Neural cell (in vitro differentiated cells): ENCODE data around the gene TNFSF15. TPM values are rescaled to one million over a fixed set of nuclear protein-coding genes. Genes with fewer than 3 reads are reported as not detected.

ENCODE experiments used
- H2AFZ ChIP-seq: fragments of 200-600, 300-800 bp; sonication (generic), shearing (Covaris generic); 2 replicates; pipeline ENCODE4 v1.6.0; 2014; ENCODE audit warnings: low read depth, mild to moderate bottlenecking, antibody characterized with exemption, low read length, moderate library complexity
- H3F3A ChIP-seq: fragments of 200-600 bp; shearing (Covaris generic); 2 replicates; pipeline ENCODE4 v1.6.1; 2016; ENCODE audit warnings: mild to moderate bottlenecking, moderate library complexity, mixed read lengths, antibody characterized with exemption, low read length; ENCODE audit not compliant: insufficient read depth, poor library complexity, severe bottlenecking
- H3K27ac ChIP-seq: fragments of 200-600, 300-800 bp; sonication (generic), shearing (Covaris generic); 2 replicates; pipeline ENCODE4 v1.5.1; 2014; ENCODE audit warnings: mild to moderate bottlenecking, low read length, moderate library complexity
- H3K27me3 ChIP-seq: fragments of 300-800, 200-600 bp; sonication (generic), shearing (Covaris generic); 2 replicates; pipeline ENCODE4 v1.6.0; 2014; ENCODE audit warnings: mild to moderate bottlenecking, low read depth, low read length, moderate library complexity; ENCODE audit not compliant: insufficient read depth
- H3K36me3 ChIP-seq: fragments of 300-800, 200-600 bp; sonication (generic), shearing (Covaris generic); 2 replicates; pipeline ENCODE4 v1.5.1; 2014; ENCODE audit warnings: mild to moderate bottlenecking, antibody characterized with exemption, low read length, moderate library complexity; ENCODE audit not compliant: insufficient read depth
- H3K4me2 ChIP-seq: fragments of 300-800, 200-600 bp; sonication (generic), shearing (Covaris generic); 2 replicates; pipeline ENCODE4 v1.6.0; 2014; ENCODE audit warnings: mild to moderate bottlenecking, low read length
- H3K4me3 ChIP-seq: fragments of 300-800, 200-600 bp; sonication (generic), shearing (Covaris generic); 2 replicates; pipeline ENCODE4 v1.5.1; 2014; ENCODE audit warnings: mild to moderate bottlenecking, low read length, moderate library complexity
- H3K79me2 ChIP-seq: fragments of 200-600 bp; shearing (Covaris generic); replicated peaks from 2 replicates; pipeline ENCODE4 v1.6.0; 2014; ENCODE audit warnings: mild to moderate bottlenecking, low read length, moderate library complexity; ENCODE audit not compliant: insufficient read depth
- H3K9ac ChIP-seq: fragments of 300-800, 200-600 bp; sonication (generic), shearing (Covaris generic); 2 replicates; pipeline ENCODE4 v1.6.1; 2016; ENCODE audit warnings: mild to moderate bottlenecking, low read length, mixed read lengths
- H3K9me2 ChIP-seq: fragments of 200-600 bp; shearing (Covaris generic); 2 replicates; pipeline ENCODE4 v1.6.1; 2016; ENCODE audit warnings: mild to moderate bottlenecking, low read length, mixed read lengths; ENCODE audit not compliant: insufficient read depth
- H3K9me3 ChIP-seq: fragments of 200-600, 300-800 bp; sonication (generic), shearing (Covaris generic); 2 replicates; pipeline ENCODE4 v1.6.1; 2016; ENCODE audit warnings: mild to moderate bottlenecking, mixed run types, low read length, moderate library complexity, mixed read lengths
- H4K20me1 ChIP-seq: fragments of 200-600 bp; shearing (Covaris generic); 2 replicates; pipeline ENCODE4 v1.6.1; 2016; ENCODE audit warnings: mild to moderate bottlenecking, mixed run types; ENCODE audit not compliant: insufficient read depth
- CTCF ChIP-seq: fragments of 450-650 bp; IDR thresholded peaks from 2 replicates; pipeline ENCODE4 v1.5.1; 2014; ENCODE audit warnings: antibody characterized with exemption, mild to moderate bottlenecking, moderate library complexity; ENCODE audit not compliant: poor library complexity, severe bottlenecking
- EP300 ChIP-seq: fragments of 450-650 bp; conservative IDR thresholded peaks from 2 replicates; pipeline ENCODE4 v1.6.1; 2014; ENCODE audit warnings: antibody characterized with exemption, mild to moderate bottlenecking, moderate library complexity; ENCODE audit not compliant: poor library complexity, severe bottlenecking
- EZH2 ChIP-seq: fragments of 200-600, 300-800 bp; shearing (Covaris generic), sonication (generic); IDR thresholded peaks from 2 replicates; pipeline ENCODE4 v1.6.1; 2014; ENCODE audit warnings: antibody characterized with exemption, low read length, borderline replicate concordance, mild to moderate bottlenecking; ENCODE audit not compliant: insufficient read depth, poor library complexity, severe bottlenecking
- MXI1 ChIP-seq: fragments of 450-650 bp; conservative IDR thresholded peaks from 2 replicates; pipeline ENCODE4 v1.6.1; 2014; ENCODE audit warnings: antibody characterized with exemption, mild to moderate bottlenecking; ENCODE audit not compliant: poor library complexity, severe bottlenecking
- POLR2AphosphoS5 ChIP-seq: IDR thresholded peaks from 2 replicates; pipeline ENCODE4 v1.6.1; 2012
- RAD21 ChIP-seq: fragments of 450-650 bp; conservative IDR thresholded peaks from 2 replicates; pipeline ENCODE4 v1.6.1; 2014; ENCODE audit warnings: antibody characterized with exemption, mild to moderate bottlenecking, moderate library complexity
- SMC3 ChIP-seq: fragments of 450-650 bp; conservative IDR thresholded peaks from 2 replicates; pipeline ENCODE4 v1.6.1; 2014; ENCODE audit warnings: antibody characterized with exemption, mild to moderate bottlenecking, moderate library complexity; ENCODE audit not compliant: poor library complexity
- TAF1 ChIP-seq: IDR thresholded peaks from 2 replicates; pipeline ENCODE4 v1.6.1; 2012; ENCODE audit warnings: low read depth
- polyA plus RNA-seq: library from polyadenylated mRNA; depleted of rRNA; stranded (reverse); fragments of >200 nt; gene quantifications from 2 replicates; pipeline ENCODE4 v1.2.3, GENCODE V29; 2014
- TF ChIP-seq, protein P1 (sequence below): IDR thresholded peaks from 2 replicates; pipeline ENCODE4 v1.6.1; 2012; ENCODE audit warnings: borderline replicate concordance

The TNFSF15 gene
- polyA plus RNA-seq, 1 donor from 2014 or later, result not detected

DNA sequence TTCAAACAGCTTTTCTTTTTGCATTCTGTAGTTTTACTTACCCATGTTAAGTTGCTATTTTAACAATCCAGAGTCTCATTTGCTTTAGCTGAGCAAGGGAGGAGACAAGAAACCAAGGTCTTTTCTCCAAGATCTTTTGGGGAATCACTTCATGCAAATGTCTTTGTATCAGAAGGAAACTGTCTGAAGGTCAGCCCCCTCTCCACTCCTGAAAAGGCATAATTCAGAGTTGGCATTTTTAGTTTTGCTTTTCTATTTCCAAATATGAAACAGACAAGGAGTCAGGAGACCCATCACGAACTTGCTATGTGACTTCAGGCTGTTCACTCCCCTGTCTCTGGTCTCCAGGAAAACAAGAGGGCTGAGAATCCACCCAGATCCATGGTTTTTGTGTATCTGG is 12.3 kb upstream of the TNFSF15 start:
- Histone ChIP-seq H3K79me2 (no peaks in the 10 kb centered on the region), H3K9ac (no peak overlapping the region)

GRCh38 chr9:114813717-114814418 is 8.0 kb upstream of the TNFSF15 start:
- Histone ChIP-seq H3K9ac (no peak overlapping the region), H3K4me2 (no peak overlapping the region), H3K79me2 (no peaks in the 10 kb centered on the region), H3F3A (no peaks in the 10 kb centered on the region), H3K4me3 (no peak overlapping the region), H3K27ac (no peak overlapping the region), H3K9me2 (no peaks in the 10 kb centered on the region), H4K20me1 (no peaks in the 10 kb centered on the region), H3K27me3 (no peaks in the 10 kb centered on the region), H2AFZ (no peak overlapping the region), H3K9me3 (no peaks in the 10 kb centered on the region), H3K36me3 (no peaks in the 10 kb centered on the region)
- no peak for TF ChIP-seq TAF1
- TF ChIP-seq, protein P1, sequence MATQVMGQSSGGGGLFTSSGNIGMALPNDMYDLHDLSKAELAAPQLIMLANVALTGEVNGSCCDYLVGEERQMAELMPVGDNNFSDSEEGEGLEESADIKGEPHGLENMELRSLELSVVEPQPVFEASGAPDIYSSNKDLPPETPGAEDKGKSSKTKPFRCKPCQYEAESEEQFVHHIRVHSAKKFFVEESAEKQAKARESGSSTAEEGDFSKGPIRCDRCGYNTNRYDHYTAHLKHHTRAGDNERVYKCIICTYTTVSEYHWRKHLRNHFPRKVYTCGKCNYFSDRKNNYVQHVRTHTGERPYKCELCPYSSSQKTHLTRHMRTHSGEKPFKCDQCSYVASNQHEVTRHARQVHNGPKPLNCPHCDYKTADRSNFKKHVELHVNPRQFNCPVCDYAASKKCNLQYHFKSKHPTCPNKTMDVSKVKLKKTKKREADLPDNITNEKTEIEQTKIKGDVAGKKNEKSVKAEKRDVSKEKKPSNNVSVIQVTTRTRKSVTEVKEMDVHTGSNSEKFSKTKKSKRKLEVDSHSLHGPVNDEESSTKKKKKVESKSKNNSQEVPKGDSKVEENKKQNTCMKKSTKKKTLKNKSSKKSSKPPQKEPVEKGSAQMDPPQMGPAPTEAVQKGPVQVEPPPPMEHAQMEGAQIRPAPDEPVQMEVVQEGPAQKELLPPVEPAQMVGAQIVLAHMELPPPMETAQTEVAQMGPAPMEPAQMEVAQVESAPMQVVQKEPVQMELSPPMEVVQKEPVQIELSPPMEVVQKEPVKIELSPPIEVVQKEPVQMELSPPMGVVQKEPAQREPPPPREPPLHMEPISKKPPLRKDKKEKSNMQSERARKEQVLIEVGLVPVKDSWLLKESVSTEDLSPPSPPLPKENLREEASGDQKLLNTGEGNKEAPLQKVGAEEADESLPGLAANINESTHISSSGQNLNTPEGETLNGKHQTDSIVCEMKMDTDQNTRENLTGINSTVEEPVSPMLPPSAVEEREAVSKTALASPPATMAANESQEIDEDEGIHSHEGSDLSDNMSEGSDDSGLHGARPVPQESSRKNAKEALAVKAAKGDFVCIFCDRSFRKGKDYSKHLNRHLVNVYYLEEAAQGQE, result no peak
- TF ChIP-seq CTCF, result no peak
- no peak for TF ChIP-seq POLR2AphosphoS5
- no peak for TF ChIP-seq EZH2
- TF ChIP-seq SMC3, result no peak
- TF ChIP-seq EP300, result no peak
- TF ChIP-seq RAD21, result no peak

More for the DNA sequence above, 12.3 kb upstream of the TNFSF15 start:
- TF ChIP-seq MXI1, result no peak
- TF ChIP-seq POLR2AphosphoS5, result no peak
- TF ChIP-seq, protein P1, result no peak
- no peak for TF ChIP-seq CTCF
- TF ChIP-seq EZH2, result no peak
- TF ChIP-seq SMC3, result no peak
- no peak for TF ChIP-seq EP300
- TF ChIP-seq RAD21, result no peak
- no peak for TF ChIP-seq TAF1
- Histone ChIP-seq H3K9me2 (no peaks in the 10 kb centered on the region), H4K20me1 (no peaks in the 10 kb centered on the region), H3K9me3 (no peaks in the 10 kb centered on the region), H3K4me3 (no peak overlapping the region), H2AFZ (no peak overlapping the region), H3F3A (no peaks in the 10 kb centered on the region), H3K36me3 (no peaks in the 10 kb centered on the region), H3K27ac (no peak overlapping the region), H3K4me2 (no peak overlapping the region), H3K27me3 (no peaks in the 10 kb centered on the region)
